22Rv1 (cell line): ENCODE measurements around the gene SLC25A26.

Experiments used
- ZFX ChIP-seq: fragments of 450-650 bp; IDR thresholded peaks from 2 replicates; pipeline ENCODE4 v1.6.1; 2017; ENCODE audit warnings: antibody characterized with exemption, borderline replicate concordance
- TF ChIP-seq, protein P1 (sequence below): fragments of 450-650 bp; IDR thresholded peaks from 2 replicates; pipeline ENCODE4 v1.5.1; 2017; ENCODE audit warnings: mild to moderate bottlenecking

DNA sequence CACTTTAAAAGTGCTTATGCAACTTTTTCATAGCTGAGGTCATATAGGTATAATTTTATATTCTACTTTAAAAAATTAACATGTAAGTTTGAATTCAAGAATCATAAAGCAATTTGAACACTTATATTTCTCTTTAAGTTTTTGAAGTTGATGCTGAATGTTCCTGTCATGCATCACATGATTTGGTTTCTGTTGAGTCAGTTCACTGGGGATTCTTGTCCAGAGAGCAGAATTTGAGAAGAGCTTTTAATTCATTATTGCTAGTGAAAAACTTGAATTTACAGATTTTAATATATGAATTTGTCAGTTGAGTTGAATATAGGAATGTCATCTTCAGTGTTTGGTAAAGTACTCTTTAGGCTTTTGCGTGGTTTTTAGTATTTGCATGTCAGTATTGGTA lies 7.9 kb downstream of the SLC25A26 start:
- TF ChIP-seq, protein P1, sequence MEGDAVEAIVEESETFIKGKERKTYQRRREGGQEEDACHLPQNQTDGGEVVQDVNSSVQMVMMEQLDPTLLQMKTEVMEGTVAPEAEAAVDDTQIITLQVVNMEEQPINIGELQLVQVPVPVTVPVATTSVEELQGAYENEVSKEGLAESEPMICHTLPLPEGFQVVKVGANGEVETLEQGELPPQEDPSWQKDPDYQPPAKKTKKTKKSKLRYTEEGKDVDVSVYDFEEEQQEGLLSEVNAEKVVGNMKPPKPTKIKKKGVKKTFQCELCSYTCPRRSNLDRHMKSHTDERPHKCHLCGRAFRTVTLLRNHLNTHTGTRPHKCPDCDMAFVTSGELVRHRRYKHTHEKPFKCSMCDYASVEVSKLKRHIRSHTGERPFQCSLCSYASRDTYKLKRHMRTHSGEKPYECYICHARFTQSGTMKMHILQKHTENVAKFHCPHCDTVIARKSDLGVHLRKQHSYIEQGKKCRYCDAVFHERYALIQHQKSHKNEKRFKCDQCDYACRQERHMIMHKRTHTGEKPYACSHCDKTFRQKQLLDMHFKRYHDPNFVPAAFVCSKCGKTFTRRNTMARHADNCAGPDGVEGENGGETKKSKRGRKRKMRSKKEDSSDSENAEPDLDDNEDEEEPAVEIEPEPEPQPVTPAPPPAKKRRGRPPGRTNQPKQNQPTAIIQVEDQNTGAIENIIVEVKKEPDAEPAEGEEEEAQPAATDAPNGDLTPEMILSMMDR, result no peak
- TF ChIP-seq ZFX, result no peak
